Lower lobe of right lung (tissue), 2 donors: Measurements from ENCODE around the gene COL12A1. TPM values are rescaled to one million over a fixed set of nuclear protein-coding genes. Genes with fewer than 3 reads are reported as not detected.

Experiments
- ATAC-seq, 2 donors: fragments of 200-7000 bp; cut with Tn5 transposase; one replicate each; pipeline ENCODE4 v1.9.1; 2020 to 2022; ENCODE audit warnings: mild to moderate bottlenecking in 2 of 2, moderate library complexity in 2 of 2
- DNase-seq: peaks from one replicate; pipeline ENCODE4 v3.0.0-alpha.2; 2020
- H3K27ac ChIP-seq: fragments of 200-600 bp; one replicate; pipeline ENCODE4 v1.8.0; 2022
- H3K27me3 ChIP-seq: fragments of 200-600 bp; one replicate; pipeline ENCODE4 v1.8.0; 2022; ENCODE audit warnings: low read depth
- H3K36me3 ChIP-seq: fragments of 200-600 bp; one replicate; pipeline ENCODE4 v1.8.0; 2022; ENCODE audit warnings: mild to moderate bottlenecking
- H3K4me1 ChIP-seq: fragments of 200-600 bp; one replicate; pipeline ENCODE4 v1.8.0; 2022
- H3K4me3 ChIP-seq: fragments of 200-600 bp; one replicate; pipeline ENCODE4 v1.8.0; 2022; ENCODE audit warnings: mild to moderate bottlenecking
- H3K9me3 ChIP-seq: fragments of 200-600 bp; one replicate; pipeline ENCODE4 v1.8.0; 2022
- CTCF ChIP-seq: fragments of 200-600 bp; IDR thresholded peaks from one replicate; pipeline ENCODE4 v1.8.0; 2022; ENCODE audit warnings: antibody characterized with exemption, mild to moderate bottlenecking
- intact Hi-C: fragments of 100-400 bp; cut with DNase I; formaldehyde crosslinking; loops from one replicate; pipeline ENCODE4 v1.11.0; 2022
- total RNA-seq: library from RNA; stranded (reverse); fragmentation: NEBNext Ultra II Directional; extraction: Animal tissue kit (Norgen Biotek cat#: 25700); gene quantifications from one replicate; pipeline ENCODE4 v1.2.1, GENCODE V29; 2021
- donor health status: DM: no; HTN: yes; CAD: no; lungs with severe emphysema.

Gene COL12A1
- total RNA-seq, 1 donor from 2014 or later: 36.6 TPM

- Histone ChIP-seq H3K4me1 (no peaks in the 10 kb centered on the region), H3K27ac (no peak overlapping the region), H3K27me3 (no peaks in the 10 kb centered on the region), H3K9me3 (no peaks in the 10 kb centered on the region), H3K4me3 (no peak overlapping the region), H3K36me3 (no peaks in the 10 kb centered on the region)
- DNase-seq (no peak), ATAC-seq (no peak)
- intact Hi-C loops: no loop called here
- no peak for TF ChIP-seq CTCF
Measured at GRCh38 chr6:75171567-75171966, 34.3 kb downstream of the COL12A1 start.

GRCh38 chr6:75170691-75171560, 34.9 kb downstream of the COL12A1 start:
- Histone ChIP-seq H3K36me3 (no peaks in the 10 kb centered on the region), H3K27me3 (no peaks in the 10 kb centered on the region), H3K9me3 (no peaks in the 10 kb centered on the region), H3K4me1 (no peaks in the 10 kb centered on the region), H3K4me3 (no peak overlapping the region), H3K27ac (no peak overlapping the region)
- no peak for ATAC-seq
- intact Hi-C loops: no loop called here
- TF ChIP-seq CTCF: no peak
- DNase-seq: no peak

- ATAC-seq: no peak
- H3K4me3 ChIP-seq: no peak overlapping the region
- H3K27me3 ChIP-seq: no peaks in the 10 kb centered on the region
- H3K27ac ChIP-seq: no peak overlapping the region
- no peak for DNase-seq
- TF ChIP-seq CTCF: no peak
- no peaks in the 10 kb centered on the region for H3K9me3 ChIP-seq
- intact Hi-C loops: no loop called here
- no peaks in the 10 kb centered on the region for H3K36me3 ChIP-seq
- no peaks in the 10 kb centered on the region for H3K4me1 ChIP-seq
Measured at GRCh38 chr6:75169689-75170586, 35.9 kb downstream of the COL12A1 start.

GRCh38 chr6:75167851-75168250, 38.0 kb downstream of the COL12A1 start:
- no peaks in the 10 kb centered on the region for H3K4me1 ChIP-seq
- H3K9me3 ChIP-seq: no peaks in the 10 kb centered on the region
- ATAC-seq (peak in 1 of 2 donors; percentile 18), DNase-seq (no peak)
- no peak overlapping the region for H3K27ac ChIP-seq
- intact Hi-C loops: no loop called here
- no peak for TF ChIP-seq CTCF
- no peaks in the 10 kb centered on the region for H3K36me3 ChIP-seq
- H3K4me3 ChIP-seq: no peak overlapping the region
- no peaks in the 10 kb centered on the region for H3K27me3 ChIP-seq

- ATAC-seq (no peak), DNase-seq (no peak)
- Histone ChIP-seq H3K4me3 (no peak overlapping the region), H3K27ac (no peak overlapping the region), H3K4me1 (no peaks in the 10 kb centered on the region), H3K27me3 (no peaks in the 10 kb centered on the region), H3K36me3 (no peaks in the 10 kb centered on the region), H3K9me3 (no peaks in the 10 kb centered on the region)
- TF ChIP-seq CTCF: no peak
- intact Hi-C loops: no loop called here
Measured at GRCh38 chr6:75167325-75167724, 38.5 kb downstream of the COL12A1 start.
